Transverse colon (tissue), 4 donors: ENCODE measurements around the gene NADK.

ENCODE experiments used
- POLR2AphosphoS5 ChIP-seq, 3 donors: sonication (generic); formaldehyde crosslinking; IDR thresholded peaks; one replicate each; pipeline ENCODE4 v1.6.1; 2016; ENCODE audit warnings: antibody characterized with exemption in 3 of 3
- TF ChIP-seq, protein P1 (sequence below), 5 experiments: fragments of 200-600 bp in 3 of 5; fragments of 450-650 bp in 2 of 5; sonication (generic) in 3 of 5; IDR thresholded peaks; 1 replicate in 2 of 5; 2 replicates in 3 of 5; pipeline ENCODE4 v1.5.1; 2016 to 2017; ENCODE audit warnings: antibody characterized with exemption in 5 of 5, inconsistent platforms in 3 of 5, mild to moderate bottlenecking in 2 of 5, moderate library complexity in 1 of 5

DNA sequence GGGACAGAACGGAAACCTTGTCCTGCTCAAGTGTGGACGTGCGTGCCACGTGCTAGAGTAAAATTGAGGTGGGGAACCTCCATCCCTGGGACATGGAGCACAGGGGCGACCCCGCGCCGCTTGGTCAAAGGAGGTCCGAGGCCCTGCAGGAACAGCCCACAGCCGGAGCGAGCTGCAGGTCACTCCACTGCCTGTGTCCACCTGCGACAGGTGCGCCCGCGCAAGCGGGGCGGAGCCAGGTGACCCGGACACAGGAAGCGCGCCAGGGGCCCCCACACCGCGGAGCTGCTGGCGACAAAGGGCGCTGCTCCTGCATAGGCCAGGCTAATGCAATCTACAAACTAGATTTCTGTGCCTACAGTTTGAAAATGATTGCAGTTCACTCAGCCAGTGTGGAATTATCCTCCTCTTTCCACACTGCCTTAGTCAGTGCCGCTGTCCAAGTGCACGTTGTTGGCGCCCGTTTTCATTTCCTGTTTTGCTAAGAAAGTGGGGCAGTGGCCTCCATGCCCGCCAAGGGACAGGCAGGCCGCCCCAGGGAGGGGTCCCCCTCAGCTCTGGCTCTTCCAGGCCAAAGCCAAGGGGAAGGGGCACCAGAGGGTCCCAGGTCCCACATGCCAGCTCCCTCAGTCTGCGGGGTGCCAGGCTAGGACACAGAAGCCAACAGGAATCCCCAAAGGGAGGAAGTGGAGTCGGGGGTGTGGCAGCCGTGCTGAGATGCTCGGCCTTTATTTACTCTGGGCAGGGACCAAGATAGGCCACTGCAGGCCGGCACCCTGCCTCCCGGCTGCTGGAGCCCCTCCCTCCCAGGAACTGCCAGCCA is 4.3 kb upstream of the NADK start:
- TF ChIP-seq, protein P1, sequence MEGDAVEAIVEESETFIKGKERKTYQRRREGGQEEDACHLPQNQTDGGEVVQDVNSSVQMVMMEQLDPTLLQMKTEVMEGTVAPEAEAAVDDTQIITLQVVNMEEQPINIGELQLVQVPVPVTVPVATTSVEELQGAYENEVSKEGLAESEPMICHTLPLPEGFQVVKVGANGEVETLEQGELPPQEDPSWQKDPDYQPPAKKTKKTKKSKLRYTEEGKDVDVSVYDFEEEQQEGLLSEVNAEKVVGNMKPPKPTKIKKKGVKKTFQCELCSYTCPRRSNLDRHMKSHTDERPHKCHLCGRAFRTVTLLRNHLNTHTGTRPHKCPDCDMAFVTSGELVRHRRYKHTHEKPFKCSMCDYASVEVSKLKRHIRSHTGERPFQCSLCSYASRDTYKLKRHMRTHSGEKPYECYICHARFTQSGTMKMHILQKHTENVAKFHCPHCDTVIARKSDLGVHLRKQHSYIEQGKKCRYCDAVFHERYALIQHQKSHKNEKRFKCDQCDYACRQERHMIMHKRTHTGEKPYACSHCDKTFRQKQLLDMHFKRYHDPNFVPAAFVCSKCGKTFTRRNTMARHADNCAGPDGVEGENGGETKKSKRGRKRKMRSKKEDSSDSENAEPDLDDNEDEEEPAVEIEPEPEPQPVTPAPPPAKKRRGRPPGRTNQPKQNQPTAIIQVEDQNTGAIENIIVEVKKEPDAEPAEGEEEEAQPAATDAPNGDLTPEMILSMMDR (IDR thresholded peaks at IDR 0.05): no peak
- peak in 2 of 3 donors; percentile 61 to 67 for TF ChIP-seq POLR2AphosphoS5 (IDR thresholded peaks at IDR 0.05)
